Kidney (tissue), 14 donors: ENCODE results near the gene MEI1. TPM values are rescaled to one million over a fixed set of nuclear protein-coding genes. Genes with fewer than 3 reads are reported as not detected.

Source experiments
- DNase-seq, 5 donors: peaks; one replicate each; pipeline ENCODE4 v3.0.0-alpha.2; 2013 to 2020
- FAIRE-seq: peaks from 2 replicates; lab custom pipeline; 2012; peaks lifted over from hg19 to GRCh38; lab: Jason Lieb, UNC
- H3K27ac ChIP-seq, 2 donors: one replicate each; pipeline ENCODE4 v1.7.0; 2013; ENCODE audit warnings: low read depth in 2 of 2, low read length in 2 of 2, inconsistent platforms in 1 of 2
- H3K27me3 ChIP-seq: one replicate; pipeline ENCODE4 v1.7.1; 2013; ENCODE audit warnings: low read length, inconsistent platforms; ENCODE audit not compliant: control insufficient read depth, insufficient read depth
- H3K36me3 ChIP-seq, 3 donors: one replicate each; pipeline versions ENCODE4 v1.7.0 to v1.7.1; 2013; ENCODE audit warnings: low read length in 3 of 3, control low read depth in 1 of 3, inconsistent platforms in 1 of 3; ENCODE audit not compliant: insufficient read depth in 3 of 3, control insufficient read depth in 2 of 3
- H3K4me1 ChIP-seq, 3 donors: one replicate each; pipeline versions ENCODE4 v1.7.0 to v1.7.1; 2013; ENCODE audit warnings: low read length in 3 of 3, inconsistent platforms in 1 of 3, low read depth in 1 of 3; ENCODE audit not compliant: control insufficient read depth in 2 of 3, insufficient read depth in 2 of 3
- H3K4me3 ChIP-seq, 3 donors: one replicate each; pipeline versions ENCODE4 v1.7.0 to v1.8.1; 2013; ENCODE audit warnings: low read length in 3 of 3, control low read depth in 1 of 3, inconsistent platforms in 1 of 3
- H3K9ac ChIP-seq, 3 donors: one replicate each; pipeline versions ENCODE4 v1.7.0 to v1.7.1; 2013; ENCODE audit warnings: low read length in 3 of 3, control low read depth in 1 of 3, inconsistent platforms in 1 of 3
- H3K9me3 ChIP-seq, 3 donors: one replicate each; pipeline versions ENCODE4 v1.7.0 to v1.7.1; 2013; ENCODE audit warnings: low read length in 3 of 3, control low read depth in 1 of 3, inconsistent platforms in 1 of 3; ENCODE audit not compliant: control insufficient read depth in 2 of 3, insufficient read depth in 1 of 3
- CTCF ChIP-seq: IDR thresholded peaks from 3 replicates; pipeline ENCODE4 v1.5.1; 2012; ENCODE audit warnings: mild to moderate bottlenecking, moderate library complexity, borderline replicate concordance; ENCODE audit not compliant: insufficient read depth; ENCODE audit errors: extremely low read depth
- intact Hi-C: fragments of 100-400 bp; cut with DNase I; formaldehyde crosslinking; loops from one replicate; pipeline ENCODE4 v1.11.1; 2022
- polyA plus RNA-seq: library from polyadenylated mRNA; stranded (reverse); fragments of 350-450 nt; fragmentation: Illumina TruSeq; extraction: RNeasy Lipid Tissue Mini Kit (QIAGEN cat#74804); gene quantifications from one replicate; pipeline ENCODE4 v1.2.3, GENCODE V29; 2014; ENCODE audit warnings: low read depth, low replicate concordance; ENCODE audit not compliant: insufficient read depth
- total RNA-seq: library from RNA; stranded (reverse); fragmentation: NEBNext Ultra II Directional; extraction: Animal tissue kit (Norgen Biotek cat#: 25700); gene quantifications from one replicate; pipeline ENCODE4 v1.2.1, GENCODE V29; 2021
- donor health status: control.
- donor health status: control.
- donor health status: control.
- donor health status: control.
- donor health status: control.
- donor health status: DM: yes; HTN: yes; CAD: no.
- donor health status: Normal renal cell carcinoma (clear cell type).

The MEI1 gene
- total and polyA plus RNA-seq, 2 donors from 2014 or later, result 2.4 to 14.6 TPM

GRCh38 chr22:41838842-41839618 is 139.7 kb downstream of the MEI1 start:
- Histone ChIP-seq H3K27me3 (no peaks in the 10 kb centered on the region), H3K27ac (no peak overlapping the region), H3K9ac (no peak overlapping the region), H3K36me3 (peaks cover 0 to 3% (median 2%) of the 10 kb centered on the region in 3 donors), H3K4me1 (peaks cover 0 to 10% (median 5%) of the 10 kb centered on the region in 3 donors), H3K4me3 (no peak overlapping the region), H3K9me3 (no peaks in the 10 kb centered on the region)
- FAIRE-seq (no peak), DNase-seq (no peak)
- intact Hi-C loops, result no loop called here
- TF ChIP-seq CTCF, result no peak

- no peak for FAIRE-seq
- Histone ChIP-seq H3K9ac (peak overlapping the region in 1 of 3 donors; percentile 9), H3K4me3 (no peak overlapping the region), H3K27me3 (no peaks in the 10 kb centered on the region), H3K27ac (no peak overlapping the region), H3K9me3 (no peaks in the 10 kb centered on the region), H3K36me3 (peaks cover 0 to 3% (median 2%) of the 10 kb centered on the region in 3 donors), H3K4me1 (peaks cover 0 to 11% (median 5%) of the 10 kb centered on the region in 3 donors)
- intact Hi-C loops, result no loop called here
- TF ChIP-seq CTCF, result no peak
- DNase-seq, result no peak
These were observed 140.9 kb downstream of the MEI1 start for GRCh38 chr22:41840216-41840615.

- TF ChIP-seq CTCF, result no peak
- FAIRE-seq (no peak), DNase-seq (no peak)
- no peak overlapping the region for H3K27ac ChIP-seq
- peaks cover 0 to 19% (median 5%) of the 10 kb centered on the region in 3 donors for H3K4me1 ChIP-seq
- H3K36me3 ChIP-seq, result peaks cover 0 to 3% (median 2%) of the 10 kb centered on the region in 3 donors
- H3K9ac ChIP-seq, result no peak overlapping the region
- H3K4me3 ChIP-seq, result no peak overlapping the region
- H3K27me3 ChIP-seq, result no peaks in the 10 kb centered on the region
- intact Hi-C loops, result no loop called here
- H3K9me3 ChIP-seq, result no peaks in the 10 kb centered on the region
These were observed 141.9 kb downstream of the MEI1 start for GRCh38 chr22:41841085-41841712.
